Central memory CD8-positive, alpha-beta T cell (primary cell): ENCODE results near the gene PDE3B.
A peak's percentile ranks its signal among the peaks of the same experiment; 100 is the strongest.
"Not testable (repeated sequence)": the region's sequence is repeated elsewhere in the genome, so short reads cannot be mapped to it uniquely, and the experiment has no call there.

Experiments used
- ATAC-seq: fragments of 150-1000 bp; cut with Tn5 transposase; replicated peaks from 2 replicates; pipeline ENCODE4 v1.10.0; 2022; ENCODE audit warnings: mild to moderate bottlenecking, moderate FRiP score, moderate number of reproducible peaks; ENCODE audit not compliant: poor library complexity, severe bottlenecking; ENCODE audit errors: extremely low read depth
- DNase-seq, 2 donors: peaks; one replicate each; pipeline ENCODE4 v3.0.0; 2021; ENCODE audit warnings: low spot score in 2 of 2
- H3K27ac Mint-ChIP-seq: one replicate; pipeline ENCODE4 v1.8.0; 2022; ENCODE audit warnings: low read depth, mild to moderate bottlenecking, moderate library complexity, mixed read lengths
- H3K27me3 Mint-ChIP-seq: one replicate; pipeline ENCODE4 v1.8.0; 2022; ENCODE audit warnings: mixed read lengths
- H3K36me3 Mint-ChIP-seq: one replicate; pipeline ENCODE4 v1.8.0; 2022; ENCODE audit warnings: mild to moderate bottlenecking, moderate library complexity, mixed read lengths; ENCODE audit not compliant: insufficient read depth
- H3K4me1 Mint-ChIP-seq: one replicate; pipeline ENCODE4 v1.8.0; 2022; ENCODE audit warnings: mixed read lengths
- H3K4me3 Mint-ChIP-seq: one replicate; pipeline ENCODE4 v1.8.0; 2022; ENCODE audit warnings: mild to moderate bottlenecking, moderate library complexity, mixed read lengths
- H3K9me3 Mint-ChIP-seq: one replicate; pipeline ENCODE4 v1.8.0; 2022; ENCODE audit warnings: mixed read lengths

Gene PDE3B

DNA sequence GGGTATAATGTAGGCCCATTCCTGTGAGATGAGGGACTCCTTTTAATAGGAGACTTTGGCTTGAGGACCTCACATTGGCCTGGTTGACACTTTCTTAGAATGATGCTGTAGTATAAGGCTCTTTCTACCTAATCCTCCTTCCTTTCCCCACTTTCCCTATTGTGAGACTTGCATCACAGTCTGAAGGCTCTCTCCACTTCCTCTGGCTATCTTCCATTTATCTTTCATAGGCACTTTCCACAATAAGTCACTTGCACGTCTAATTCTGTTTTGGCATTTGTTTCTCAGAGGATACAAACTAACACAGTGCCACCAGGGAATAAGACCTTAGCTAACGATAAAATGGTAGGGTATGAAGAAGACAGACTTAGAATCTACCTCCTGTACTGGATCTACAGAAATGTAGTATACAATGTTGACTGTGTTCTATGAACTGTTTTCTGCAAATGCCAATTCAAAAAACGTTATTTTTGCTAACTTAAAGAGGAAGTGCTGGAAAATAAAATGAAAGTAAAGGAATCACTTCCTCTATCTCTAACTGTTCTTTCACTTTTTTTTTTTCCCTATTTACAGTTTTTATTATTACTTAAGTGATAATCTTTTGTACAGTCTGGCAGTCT lies 17.9 kb upstream of the PDE3B start:
- Mint-ChIP-seq H3K4me3 (no peak overlapping the region), H3K4me1 (peaks cover 42% of the 10 kb centered on the region), H3K27me3 (no peaks in the 10 kb centered on the region), H3K9me3 (no peaks in the 10 kb centered on the region), H3K36me3 (peaks cover 2% of the 10 kb centered on the region), H3K27ac (peak overlapping the region; percentile 0)
- ATAC-seq (no peak), DNase-seq (no peak)

DNA sequence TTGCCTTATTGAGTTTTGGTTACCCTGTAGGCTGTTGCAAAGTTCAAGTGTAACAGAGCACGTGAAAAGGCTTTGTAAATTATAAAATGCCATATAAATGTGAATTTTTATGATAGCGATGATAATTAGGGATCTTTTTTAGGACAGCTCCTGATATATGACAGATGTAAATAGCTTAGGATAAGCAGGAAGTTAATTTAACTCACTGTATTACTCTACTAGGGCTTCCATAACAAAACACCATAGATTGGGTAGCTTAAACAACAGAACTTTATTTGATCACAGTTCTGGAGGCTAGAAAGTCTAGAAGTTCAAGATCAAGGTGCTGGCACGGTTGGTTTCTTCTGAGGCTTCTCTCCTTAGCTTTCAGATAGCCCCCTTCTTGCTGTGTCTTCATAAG lies 17.0 kb upstream of the PDE3B start:
- Mint-ChIP-seq H3K36me3 (peaks cover 1% of the 10 kb centered on the region), H3K27ac (peak overlapping the region; percentile 72), H3K4me3 (no peak overlapping the region), H3K27me3 (no peaks in the 10 kb centered on the region), H3K9me3 (no peaks in the 10 kb centered on the region), H3K4me1 (peaks cover 39% of the 10 kb centered on the region)
- ATAC-seq = no peak
- no peak for DNase-seq

DNA sequence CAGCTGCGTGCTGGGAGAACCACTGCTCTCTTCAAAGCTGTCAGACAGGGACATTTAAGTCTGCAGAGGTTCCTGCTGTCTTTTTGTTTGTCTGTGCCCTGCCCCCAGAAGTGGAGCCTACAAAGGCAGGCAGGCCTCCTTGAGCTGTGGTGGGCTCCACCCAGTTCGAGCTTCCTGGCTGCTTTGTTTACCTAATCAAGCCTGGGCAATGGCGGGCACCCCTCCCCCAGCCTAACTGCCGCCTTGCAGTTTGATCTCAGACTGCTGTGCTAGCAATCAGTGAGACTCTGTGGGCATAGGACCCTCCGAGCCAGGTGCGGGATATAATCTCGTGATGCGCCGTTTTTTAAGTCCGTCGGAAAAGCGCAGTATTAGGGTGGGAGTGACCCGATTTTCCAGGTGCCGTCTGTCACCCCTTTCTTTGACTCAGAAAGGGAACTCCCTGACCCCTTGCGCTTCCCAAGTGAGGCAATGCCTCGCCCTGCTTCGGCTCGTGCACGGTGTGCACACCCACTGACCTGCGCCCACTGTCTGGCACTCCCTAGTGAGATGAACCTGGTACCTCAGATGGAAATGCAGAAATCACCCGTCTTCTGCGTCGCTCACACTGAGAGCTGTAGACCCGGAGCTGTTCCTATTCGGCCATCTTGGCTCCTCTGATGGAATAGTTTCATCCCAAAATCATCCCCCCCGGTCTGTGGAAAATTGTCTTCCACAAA lies 9.9 kb upstream of the PDE3B start:
- Mint-ChIP-seq H3K27ac (peak overlapping the region; percentile 29), H3K4me3 (peak overlapping the region; percentile 71), H3K4me1 (peaks cover 40% of the 10 kb centered on the region)
- H3K27me3 Mint-ChIP-seq, ATAC-seq, H3K36me3 Mint-ChIP-seq, H3K9me3 Mint-ChIP-seq: not testable (repeated sequence)
- peak in 1 of 2 donors; percentile 70 for DNase-seq

- Mint-ChIP-seq H3K36me3 (no peaks in the 10 kb centered on the region), H3K27me3 (no peaks in the 10 kb centered on the region), H3K4me3 (peak overlapping the region; percentile 71), H3K9me3 (no peaks in the 10 kb centered on the region), H3K27ac (peak overlapping the region; percentile 29), H3K4me1 (peaks cover 44% of the 10 kb centered on the region)
- ATAC-seq = no peak
- no peak for DNase-seq
These were observed 8.8 kb upstream of the PDE3B start for GRCh38 chr11:14634813-14635212.

GRCh38 chr11:14635546-14635945 lies 8.1 kb upstream of the PDE3B start:
- Mint-ChIP-seq H3K9me3 (no peaks in the 10 kb centered on the region), H3K4me1 (peaks cover 50% of the 10 kb centered on the region), H3K27me3 (no peaks in the 10 kb centered on the region), H3K27ac (peak overlapping the region; percentile 29), H3K4me3 (no peak overlapping the region), H3K36me3 (no peaks in the 10 kb centered on the region)
- DNase-seq = no peak
- ATAC-seq = no peak

DNA sequence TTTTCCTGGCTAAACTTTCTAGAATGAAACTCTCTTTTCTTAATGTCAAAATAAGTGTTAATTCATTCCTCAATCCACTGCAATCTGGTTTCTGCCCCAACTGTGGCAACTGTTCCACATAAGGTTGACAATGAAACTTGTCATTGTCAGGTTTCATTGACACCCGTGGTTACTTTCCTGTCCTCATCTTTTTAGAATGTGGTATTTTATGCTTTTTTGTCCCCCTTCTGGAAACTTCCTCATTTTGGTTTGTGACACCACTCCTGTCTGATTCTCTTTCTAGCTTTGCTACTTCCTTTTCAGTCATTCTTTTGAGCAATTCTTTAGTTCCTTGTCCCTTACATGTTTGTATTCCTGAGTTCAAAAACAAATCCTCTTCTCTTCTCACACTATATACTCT lies 7.5 kb upstream of the PDE3B start:
- H3K27ac Mint-ChIP-seq = peak overlapping the region; percentile 29
- no peaks in the 10 kb centered on the region for H3K27me3 Mint-ChIP-seq
- no peaks in the 10 kb centered on the region for H3K9me3 Mint-ChIP-seq
- DNase-seq = no peak
- no peaks in the 10 kb centered on the region for H3K36me3 Mint-ChIP-seq
- ATAC-seq = peak; percentile 41
- H3K4me3 Mint-ChIP-seq = peak overlapping the region; percentile 1
- H3K4me1 Mint-ChIP-seq = peaks cover 54% of the 10 kb centered on the region

DNA sequence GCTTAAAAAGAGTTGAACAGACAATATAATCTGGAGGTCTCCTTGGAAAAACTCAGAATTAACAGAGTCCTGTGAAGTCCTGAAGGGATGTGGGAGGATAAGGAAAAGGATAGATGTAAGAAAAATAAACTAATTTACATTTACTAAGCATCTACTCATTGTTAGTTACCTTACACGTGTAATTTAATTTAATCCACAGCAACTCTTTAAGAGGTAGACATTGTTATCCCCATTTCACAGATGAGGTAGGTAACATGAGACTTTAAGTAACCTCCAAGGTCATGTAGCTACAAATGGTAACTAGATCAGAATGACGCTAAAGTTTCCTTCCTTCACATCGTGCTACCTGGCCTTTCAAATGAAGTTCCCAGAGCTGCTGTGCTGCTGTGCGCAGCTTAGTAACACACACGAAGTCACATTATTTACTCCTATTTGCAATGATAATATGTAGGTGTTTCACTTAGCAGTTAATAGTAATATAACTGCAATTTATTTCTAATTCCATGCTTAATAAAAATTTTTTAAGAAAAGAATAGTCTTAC lies 5.7 kb upstream of the PDE3B start:
- peak overlapping the region; percentile 29 for H3K27ac Mint-ChIP-seq
- peaks cover 72% of the 10 kb centered on the region for H3K4me1 Mint-ChIP-seq
- no peak overlapping the region for H3K4me3 Mint-ChIP-seq
- no peaks in the 10 kb centered on the region for H3K27me3 Mint-ChIP-seq
- no peak for ATAC-seq
- H3K9me3 Mint-ChIP-seq = no peaks in the 10 kb centered on the region
- peaks cover 2% of the 10 kb centered on the region for H3K36me3 Mint-ChIP-seq
- DNase-seq = no peak

DNA sequence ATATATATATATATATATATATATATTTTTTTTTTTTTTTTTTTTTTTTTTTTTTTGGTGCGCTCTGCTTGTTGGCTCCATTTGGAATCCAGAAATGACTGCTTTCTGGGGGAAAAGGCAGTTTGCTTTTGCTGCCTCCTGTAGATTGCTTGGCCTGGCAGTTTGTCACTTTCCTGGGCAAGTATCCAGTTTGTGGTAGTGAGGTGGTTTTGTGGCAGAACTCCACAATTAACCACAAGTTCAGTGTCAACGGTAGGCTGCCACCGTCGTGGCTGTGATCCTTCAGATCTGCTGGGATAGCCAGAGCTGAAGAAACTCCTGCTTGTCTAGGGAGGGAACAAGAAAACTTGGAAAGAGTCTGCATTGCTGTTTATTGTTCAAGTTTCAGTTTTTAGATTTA lies 5.0 kb upstream of the PDE3B start:
- no peak overlapping the region for H3K4me3 Mint-ChIP-seq
- H3K27me3 Mint-ChIP-seq = no peaks in the 10 kb centered on the region
- H3K27ac Mint-ChIP-seq = no peak overlapping the region
- ATAC-seq (no peak), DNase-seq (no peak)
- no peaks in the 10 kb centered on the region for H3K9me3 Mint-ChIP-seq
- H3K36me3 Mint-ChIP-seq = peaks cover 2% of the 10 kb centered on the region
- H3K4me1 Mint-ChIP-seq = peaks cover 71% of the 10 kb centered on the region

- H3K4me1 Mint-ChIP-seq = peaks cover 56% of the 10 kb centered on the region
These were observed 1.8 kb upstream of the PDE3B start for GRCh38 chr11:14641801-14642200.

GRCh38 chr11:14642453-14642852 lies 1.2 kb upstream of the PDE3B start:
- Mint-ChIP-seq H3K9me3 (no peaks in the 10 kb centered on the region), H3K36me3 (peaks cover 16% of the 10 kb centered on the region), H3K27ac (no peak overlapping the region), H3K4me3 (peak overlapping the region; percentile 82), H3K27me3 (no peaks in the 10 kb centered on the region), H3K4me1 (peaks cover 54% of the 10 kb centered on the region)
- ATAC-seq (no peak), DNase-seq (no peak)

More at GRCh38 chr11:14641801-14642200, 1.8 kb upstream of the PDE3B start:
- no peaks in the 10 kb centered on the region for H3K27me3 Mint-ChIP-seq
- H3K36me3 Mint-ChIP-seq = peaks cover 16% of the 10 kb centered on the region
- H3K9me3 Mint-ChIP-seq = no peaks in the 10 kb centered on the region
- H3K27ac Mint-ChIP-seq = no peak overlapping the region
- ATAC-seq (no peak), DNase-seq (no peak)
- peak overlapping the region; percentile 82 for H3K4me3 Mint-ChIP-seq

GRCh38 chr11:14642873-14643696 lies 519 bp upstream of the PDE3B start:
- no peak for ATAC-seq
- Mint-ChIP-seq H3K4me1 (peaks cover 57% of the 10 kb centered on the region), H3K27ac (peak overlapping the region; percentile 86), H3K27me3 (no peaks in the 10 kb centered on the region), H3K36me3 (peaks cover 16% of the 10 kb centered on the region), H3K9me3 (no peaks in the 10 kb centered on the region), H3K4me3 (peak overlapping the region; percentile 82)
- no peak for DNase-seq

DNA sequence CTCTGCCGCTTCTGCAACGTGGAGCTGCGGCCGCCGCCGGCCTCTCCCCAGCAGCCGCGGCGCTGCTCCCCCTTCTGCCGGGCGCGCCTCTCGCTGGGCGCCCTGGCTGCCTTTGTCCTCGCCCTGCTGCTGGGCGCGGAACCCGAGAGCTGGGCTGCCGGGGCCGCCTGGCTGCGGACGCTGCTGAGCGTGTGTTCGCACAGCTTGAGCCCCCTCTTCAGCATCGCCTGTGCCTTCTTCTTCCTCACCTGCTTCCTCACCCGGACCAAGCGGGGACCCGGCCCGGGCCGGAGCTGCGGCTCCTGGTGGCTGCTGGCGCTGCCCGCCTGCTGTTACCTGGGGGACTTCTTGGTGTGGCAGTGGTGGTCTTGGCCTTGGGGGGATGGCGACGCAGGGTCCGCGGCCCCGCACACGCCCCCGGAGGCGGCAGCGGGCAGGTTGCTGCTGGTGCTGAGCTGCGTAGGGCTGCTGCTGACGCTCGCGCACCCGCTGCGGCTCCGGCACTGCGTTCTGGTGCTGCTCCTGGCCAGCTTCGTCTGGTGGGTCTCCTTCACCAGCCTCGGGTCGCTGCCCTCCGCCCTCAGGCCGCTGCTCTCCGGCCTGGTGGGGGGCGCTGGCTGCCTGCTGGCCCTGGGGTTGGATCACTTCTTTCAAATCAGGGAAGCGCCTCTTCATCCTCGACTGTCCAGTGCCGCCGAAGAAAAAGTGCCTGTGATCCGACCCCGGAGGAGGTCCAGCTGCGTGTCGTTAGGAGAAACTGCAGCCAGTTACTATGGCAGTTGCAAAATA lies 816 bp downstream of the PDE3B start:
- Mint-ChIP-seq H3K9me3 (no peaks in the 10 kb centered on the region), H3K4me1 (peaks cover 66% of the 10 kb centered on the region), H3K27ac (peak overlapping the region; percentile 86), H3K4me3 (peak overlapping the region; percentile 82), H3K27me3 (no peaks in the 10 kb centered on the region), H3K36me3 (peaks cover 16% of the 10 kb centered on the region)
- DNase-seq (peak; percentile 31 to 40), ATAC-seq (peak; percentile 50)
